Left cardiac atrium (tissue), 4 donors: ENCODE data around the gene TNS3. TPM values are rescaled to one million over a fixed set of nuclear protein-coding genes. Genes with fewer than 3 reads are reported as not detected.

ENCODE experiments used
- ATAC-seq, 2 donors: fragments of 200-7000 bp; cut with Tn5 transposase; one replicate each; pipeline ENCODE4 v1.9.1; 2020; ENCODE audit warnings: mild to moderate bottlenecking in 2 of 2, moderate library complexity in 2 of 2
- DNase-seq: peaks from one replicate; pipeline ENCODE4 v3.0.0-alpha.2; 2020
- intact Hi-C, 2 donors: fragments of 100-400 bp; cut with DNase I; formaldehyde crosslinking; loops; one replicate each; pipeline versions ENCODE4 v1.14.1 to v1.15.1; 2022 to 2023
- total RNA-seq, 2 donors: library from RNA; stranded (reverse); fragmentation: NEBNext Ultra II Directional; extraction: Animal tissue kit (Norgen Biotek cat#: 25700); gene quantifications; one replicate each; pipeline ENCODE4 v1.2.1, GENCODE V29; 2021
- donor health status: DM: no; HTN: yes; CAD: no.
- donor health status: DM: no; HTN: yes; CAD: no; lungs with severe emphysema.
- donor health status: DM: yes; HTN: yes; CAD: no.
- donor health status: Dilated cardiomyopathy.

TNS3 gene
- total RNA-seq, 2 donors from 2014 or later: 51.4 to 66.9 TPM

DNA sequence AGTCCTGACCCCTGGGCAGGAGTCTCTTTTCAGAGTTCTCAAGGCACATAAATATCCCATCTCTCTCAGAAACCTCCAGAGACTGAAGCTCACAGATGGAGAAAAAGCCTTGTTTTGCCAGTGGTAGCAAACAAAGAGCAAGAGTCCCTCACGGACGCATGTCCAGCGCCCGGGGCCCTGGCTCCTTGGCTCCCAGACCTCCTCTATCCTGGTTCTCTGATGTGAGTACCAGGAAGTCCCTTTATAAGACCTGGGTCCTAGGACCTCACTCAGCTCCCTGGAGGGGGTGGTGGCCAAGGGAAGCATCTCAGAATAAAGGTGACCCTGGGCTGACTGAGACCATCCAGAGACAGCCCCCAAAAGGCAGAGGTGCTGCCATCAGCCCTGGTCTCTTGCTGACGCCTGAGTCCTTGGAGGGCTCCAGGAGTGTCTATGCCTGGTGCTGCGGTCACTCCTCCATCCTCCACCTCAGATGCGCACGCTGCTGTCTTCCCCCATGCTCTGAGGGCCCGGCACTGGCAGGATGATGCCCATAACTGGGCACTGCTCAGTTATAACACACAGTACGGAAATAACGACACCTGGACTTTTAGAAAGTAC lies 221.5 kb downstream of the TNS3 start:
- intact Hi-C loops: no loop called here
- ATAC-seq (no peak), DNase-seq (no peak)

DNA sequence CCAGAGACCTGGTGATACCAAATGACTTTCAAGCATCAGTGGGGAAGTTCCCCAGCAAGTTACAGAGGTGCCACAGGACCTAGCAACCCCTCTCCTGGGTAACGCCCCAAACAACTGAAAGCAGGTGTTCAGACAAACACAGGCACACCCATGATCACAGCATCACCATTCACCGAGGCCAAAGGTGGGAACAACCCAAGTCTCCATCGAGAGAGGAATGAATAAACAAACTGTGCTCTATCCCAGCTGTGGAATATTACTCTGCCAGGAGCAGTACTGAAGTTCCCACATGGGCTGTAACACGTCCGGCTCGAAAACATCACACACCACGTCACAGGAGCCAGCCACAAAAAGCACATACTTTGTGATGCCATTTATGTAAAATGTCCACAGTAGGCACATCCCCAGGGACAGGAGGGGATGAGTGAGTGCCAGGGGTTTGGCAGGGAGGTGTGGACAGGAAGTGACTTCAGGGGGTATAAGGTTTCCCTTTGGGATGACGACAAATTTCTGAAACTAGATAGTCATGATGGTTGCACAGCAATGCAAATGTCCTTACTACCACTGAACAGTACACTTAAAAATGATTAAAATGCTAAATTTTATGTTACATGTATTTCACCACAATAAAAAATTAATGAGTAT lies 222.8 kb downstream of the TNS3 start:
- DNase-seq (no peak), ATAC-seq (no peak)
- intact Hi-C loops: no loop called here

DNA sequence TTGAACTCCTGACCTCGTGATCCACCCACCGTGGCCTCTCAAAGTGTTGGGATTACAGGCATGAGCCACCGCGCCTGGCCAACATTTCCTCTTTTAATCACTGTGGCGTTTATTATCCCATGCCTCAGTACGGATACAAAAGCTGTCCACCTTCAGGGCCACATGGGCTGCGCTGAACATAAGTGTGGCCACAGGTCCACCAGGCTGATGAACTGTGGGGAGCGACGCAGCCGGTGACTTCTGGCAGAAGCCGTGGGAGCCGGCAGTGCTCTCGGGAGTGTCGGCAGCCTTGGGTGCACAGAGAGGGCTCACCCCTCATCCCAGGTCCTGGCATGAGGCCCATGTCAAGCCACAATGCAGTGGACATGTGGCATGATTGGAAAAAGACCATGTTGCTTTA lies 223.6 kb downstream of the TNS3 start:
- intact Hi-C loops: no loop called here
- ATAC-seq: no peak
- DNase-seq: no peak

DNA sequence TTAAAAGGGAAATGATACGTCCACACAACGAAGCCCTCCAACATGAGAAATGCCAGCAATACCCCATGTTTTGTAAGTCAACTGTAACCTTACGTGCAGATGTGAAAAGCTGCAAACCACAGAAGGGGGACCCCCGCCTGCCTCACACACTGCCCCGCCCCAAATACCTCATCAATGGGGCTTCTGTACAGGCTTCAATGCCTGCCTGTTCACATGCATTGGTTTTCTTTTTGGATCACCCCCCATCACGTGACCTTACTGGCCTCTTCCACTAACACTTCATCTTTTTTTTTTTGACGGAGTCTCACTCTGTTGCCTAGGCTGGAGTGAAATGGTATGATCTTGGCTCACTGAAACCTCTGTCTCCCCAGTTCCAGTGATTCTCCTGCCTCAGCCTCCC lies 224.0 kb downstream of the TNS3 start:
- intact Hi-C loops: no loop called here
- DNase-seq: no peak
- ATAC-seq: no peak

DNA sequence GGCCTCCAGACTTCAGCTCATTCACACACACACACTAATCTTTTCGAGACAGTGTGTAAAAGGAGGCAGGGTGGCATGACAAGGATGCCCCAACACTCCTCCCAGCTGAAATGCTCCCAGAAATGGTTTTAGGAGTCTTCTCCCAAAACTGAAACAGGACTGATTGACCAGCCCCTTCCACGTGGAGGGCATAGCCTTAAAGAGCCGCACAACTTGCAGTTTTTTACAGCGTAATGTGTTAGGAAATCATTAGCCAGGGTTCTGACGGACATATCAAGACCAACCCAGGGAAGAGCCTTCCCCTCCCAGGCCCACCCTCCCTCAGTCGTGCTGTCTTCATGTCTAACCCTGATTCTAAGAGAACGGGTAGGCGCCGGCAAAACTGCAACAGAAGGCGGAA lies 224.6 kb downstream of the TNS3 start:
- intact Hi-C loops: no loop called here
- no peak for ATAC-seq

DNA sequence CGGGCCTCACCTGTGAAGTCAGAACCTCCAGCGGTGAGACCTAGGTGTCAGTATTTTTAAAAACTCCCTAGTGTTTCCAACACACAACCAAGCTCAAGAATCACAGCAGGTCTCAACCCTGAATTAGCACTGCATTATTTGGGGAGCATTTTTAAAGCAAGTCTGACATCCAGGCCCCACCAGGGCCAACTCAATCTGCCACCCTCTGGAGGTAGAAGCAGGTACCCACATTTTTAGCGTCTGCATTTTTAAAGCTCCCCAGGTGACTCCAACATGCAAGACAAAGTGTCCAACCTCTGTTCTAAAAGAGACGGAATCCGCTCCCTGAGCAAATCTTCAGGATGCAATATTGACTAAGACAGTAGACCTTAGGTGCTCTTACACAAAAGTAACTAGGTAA lies 225.7 kb downstream of the TNS3 start:
- DNase-seq (no peak), ATAC-seq (no peak)
- intact Hi-C loops: no loop called here

More for the DNA sequence above, 224.6 kb downstream of the TNS3 start:
- no peak for DNase-seq

DNA sequence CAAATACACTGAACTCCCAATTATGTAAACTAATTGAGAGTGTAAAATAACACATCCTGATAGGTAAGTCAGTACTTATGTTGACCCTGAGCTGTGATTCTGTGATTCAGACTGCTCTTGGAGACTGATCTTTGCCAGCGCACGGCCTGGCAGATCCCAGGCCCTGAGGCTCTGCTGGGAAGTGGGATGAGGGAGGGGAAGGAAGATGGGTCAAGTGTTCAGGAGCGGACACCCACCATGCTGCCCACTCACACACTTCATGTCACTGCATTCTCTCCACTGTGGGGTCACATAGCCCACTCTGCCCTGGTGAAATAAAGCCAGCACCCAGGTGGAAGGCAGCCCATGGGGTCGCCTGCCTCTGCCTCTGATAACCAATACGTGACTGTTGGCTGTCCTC lies 226.2 kb downstream of the TNS3 start:
- DNase-seq (no peak), ATAC-seq (peak; percentile 32 to 59)
- intact Hi-C loops: no loop called here

DNA sequence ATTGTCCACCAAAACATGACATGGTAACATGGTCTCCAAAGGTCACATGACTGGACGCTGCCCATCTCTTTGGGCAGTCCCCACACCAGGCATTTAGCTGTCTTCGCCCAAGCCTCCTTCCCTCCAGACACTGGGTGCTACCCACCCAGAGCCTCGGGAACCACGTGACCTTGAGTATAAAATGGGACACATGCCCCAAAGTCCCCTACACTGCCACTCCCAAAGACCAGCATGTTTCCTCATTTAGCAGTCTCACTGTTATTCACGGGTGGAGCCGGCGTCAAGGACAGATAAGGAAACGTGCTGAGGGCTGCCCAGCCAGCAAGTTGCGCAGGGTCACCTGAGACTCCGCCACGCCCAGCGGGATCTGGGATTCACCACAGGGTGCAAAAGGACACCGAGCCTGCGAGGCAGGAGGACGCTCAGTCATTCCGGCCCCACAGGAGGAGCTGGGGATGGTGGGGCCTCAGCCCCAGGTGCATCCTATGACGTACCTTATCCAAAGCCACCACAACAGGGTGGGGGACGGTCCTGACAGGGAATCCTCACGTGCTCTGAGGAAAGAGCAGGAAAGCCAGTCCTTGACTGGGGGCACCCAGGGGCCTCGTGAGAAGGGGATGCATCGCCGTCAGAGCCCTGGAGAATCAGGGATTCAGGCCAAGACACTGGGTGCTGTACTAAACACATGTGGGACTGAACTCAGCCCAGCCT lies 226.9 kb downstream of the TNS3 start:
- peak; percentile 56 for DNase-seq
- intact Hi-C loops: no loop called here
- ATAC-seq: peak; percentile 67 to 68

DNA sequence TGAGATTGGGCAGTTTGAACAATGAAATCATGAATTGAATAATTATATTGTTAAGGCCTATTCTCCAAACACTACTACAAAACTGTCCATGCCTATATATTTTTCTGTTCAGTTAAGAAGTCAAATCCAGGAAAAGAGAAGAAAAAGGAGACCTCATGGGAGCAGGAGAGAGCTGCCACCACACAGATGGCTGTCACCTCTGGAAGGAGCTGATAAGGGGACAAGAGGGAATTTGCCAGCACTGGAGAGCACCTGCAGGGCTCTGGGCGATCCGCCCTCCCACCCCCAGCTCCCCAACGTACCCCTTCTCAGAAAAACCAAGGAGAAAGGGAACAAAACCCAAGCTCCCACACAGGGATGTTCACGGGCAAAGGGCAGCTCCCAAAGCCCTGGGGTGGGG lies 227.8 kb downstream of the TNS3 start:
- ATAC-seq (no peak), DNase-seq (no peak)
- intact Hi-C loops: no loop called here

DNA sequence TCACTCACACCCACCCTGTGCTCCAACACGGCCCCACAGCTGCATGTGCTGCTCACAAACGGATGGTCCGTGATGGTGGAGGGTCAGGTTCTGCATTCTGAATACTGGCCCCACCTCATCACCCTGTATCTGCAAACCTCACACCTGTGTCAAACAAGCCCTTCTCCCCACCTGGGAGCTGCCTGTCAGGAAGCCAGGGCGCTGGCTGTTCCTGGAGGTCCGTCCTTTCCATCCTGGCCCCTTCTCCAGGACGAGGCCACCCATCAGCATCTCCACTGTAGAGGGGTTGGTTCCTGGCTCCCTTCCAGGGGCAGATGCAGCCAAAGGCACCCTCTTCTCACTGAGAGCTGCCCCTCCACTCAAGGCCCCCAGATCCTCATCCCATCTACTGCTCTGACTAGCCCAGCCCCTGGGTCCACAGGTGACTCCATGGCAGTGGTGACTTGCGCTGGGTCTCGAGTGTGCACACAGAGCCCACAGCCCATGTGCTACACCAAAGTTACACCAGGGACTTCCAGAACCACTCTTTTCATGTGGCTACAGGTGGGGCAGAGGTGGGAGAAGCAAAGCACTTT lies 229.4 kb downstream of the TNS3 start:
- DNase-seq (no peak), ATAC-seq (no peak)
- intact Hi-C loops: no loop called here

DNA sequence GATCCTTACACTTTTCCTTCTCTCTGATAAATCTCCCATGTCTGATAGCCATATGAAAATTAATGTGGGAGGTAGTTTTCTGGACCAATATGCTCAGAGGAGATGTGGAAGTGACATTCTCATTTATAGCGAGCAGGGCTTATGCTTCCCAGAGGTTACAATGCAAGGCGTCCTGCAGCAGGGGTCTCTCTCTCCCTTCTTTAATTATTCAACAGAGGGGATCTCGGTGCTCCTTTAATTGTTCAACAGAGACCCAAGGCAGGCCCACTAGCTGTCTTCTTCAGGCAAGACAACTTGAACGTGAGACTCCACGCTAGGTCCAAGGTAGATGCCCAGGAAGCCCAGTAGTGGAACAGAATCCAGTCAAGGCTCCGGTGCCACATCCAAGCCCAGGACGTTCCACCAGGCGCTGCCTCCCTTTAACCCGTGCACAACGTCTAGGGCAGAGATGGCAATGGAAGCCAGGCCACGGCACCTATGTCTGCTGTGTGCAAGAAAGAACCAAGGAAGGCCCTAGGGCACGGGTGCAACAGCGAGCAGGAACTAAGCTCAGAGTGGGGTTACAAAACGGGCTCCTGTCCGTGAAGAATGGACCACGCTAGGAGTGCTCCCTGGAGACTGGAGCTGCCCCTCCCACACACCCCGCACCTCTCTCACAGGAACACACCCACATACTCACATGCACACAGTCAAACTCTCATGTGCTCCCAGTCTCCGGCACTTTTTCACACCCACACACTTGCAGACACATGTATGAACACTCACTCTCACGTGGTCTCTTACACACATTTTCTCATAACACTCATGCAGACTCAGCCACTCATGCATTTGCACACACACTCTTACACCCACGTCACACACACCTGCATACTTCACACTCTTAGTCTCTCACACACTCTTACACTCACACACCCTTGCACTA lies 230.4 kb downstream of the TNS3 start:
- intact Hi-C loops: no loop called here
- DNase-seq (no peak), ATAC-seq (peak in 1 of 2 donors; percentile 17)

DNA sequence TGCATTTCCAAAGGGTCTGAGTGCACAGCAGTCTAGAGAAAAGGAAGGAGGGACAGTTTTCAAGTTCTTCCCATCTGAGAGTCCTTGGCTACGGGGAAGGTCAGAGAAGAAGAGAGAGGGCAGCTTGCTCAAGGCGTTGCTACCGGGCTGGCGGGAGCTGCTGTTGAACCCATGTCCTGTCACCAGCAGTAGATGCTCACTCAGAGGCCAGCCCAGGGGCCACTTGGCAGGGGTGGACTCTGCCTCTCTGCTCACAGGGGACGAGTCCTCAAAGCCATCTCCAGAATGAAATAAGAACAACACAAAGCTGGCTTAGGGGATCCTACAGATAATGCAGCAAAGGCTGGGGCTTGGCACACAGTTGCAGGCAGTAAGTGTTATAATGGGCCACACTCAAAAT lies 231.5 kb downstream of the TNS3 start:
- intact Hi-C loops: no loop called here
- DNase-seq (no peak), ATAC-seq (no peak)

DNA sequence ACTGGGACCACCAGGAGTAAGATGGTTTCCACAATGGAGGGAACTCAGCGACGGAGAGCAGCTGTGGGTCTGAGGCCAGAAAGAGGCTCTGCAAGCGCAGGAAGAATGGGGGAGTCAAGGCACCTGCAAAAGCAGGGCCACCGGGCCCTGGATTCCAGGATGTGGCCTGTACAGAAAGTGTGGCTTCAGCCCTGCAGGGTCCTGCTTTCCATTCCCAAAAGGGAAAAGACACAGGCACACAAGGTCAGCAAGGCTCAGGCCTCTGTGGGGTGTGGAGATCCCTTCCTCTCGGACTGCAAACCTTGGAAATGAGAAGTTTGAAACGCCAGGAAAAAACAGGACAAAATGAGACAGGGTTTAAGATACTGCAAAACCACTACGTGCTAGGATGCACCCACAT lies 232.5 kb downstream of the TNS3 start:
- intact Hi-C loops: no loop called here
- DNase-seq (no peak), ATAC-seq (no peak)

DNA sequence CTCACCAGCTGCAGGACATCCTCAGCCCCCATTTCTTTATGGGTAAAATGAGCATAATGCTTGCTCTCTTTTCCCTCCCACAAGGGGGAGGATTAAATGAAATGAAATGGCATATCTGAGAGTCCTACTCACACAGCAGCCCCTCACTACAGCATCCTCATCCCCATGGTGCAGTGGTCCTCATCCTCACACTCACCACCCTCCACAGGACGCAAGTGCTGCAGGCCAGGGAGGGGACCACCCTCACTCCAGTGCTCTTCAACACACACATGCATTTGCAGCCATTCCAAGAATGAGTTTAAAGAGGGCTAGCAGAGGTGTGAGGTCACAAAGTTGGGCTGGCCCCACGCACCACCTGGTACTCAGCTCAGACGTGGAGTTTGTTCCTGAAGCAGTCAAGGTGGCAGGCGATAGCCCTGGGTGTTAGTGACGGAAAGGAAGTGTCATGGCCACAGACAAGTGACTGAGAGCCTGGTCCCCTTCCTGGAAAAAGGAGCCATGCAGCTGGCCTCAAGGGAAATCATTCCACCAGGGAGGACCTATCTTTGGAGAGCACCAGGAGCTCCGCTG lies 234.0 kb downstream of the TNS3 start:
- DNase-seq (no peak), ATAC-seq (no peak)
- intact Hi-C loops: no loop called here

DNA sequence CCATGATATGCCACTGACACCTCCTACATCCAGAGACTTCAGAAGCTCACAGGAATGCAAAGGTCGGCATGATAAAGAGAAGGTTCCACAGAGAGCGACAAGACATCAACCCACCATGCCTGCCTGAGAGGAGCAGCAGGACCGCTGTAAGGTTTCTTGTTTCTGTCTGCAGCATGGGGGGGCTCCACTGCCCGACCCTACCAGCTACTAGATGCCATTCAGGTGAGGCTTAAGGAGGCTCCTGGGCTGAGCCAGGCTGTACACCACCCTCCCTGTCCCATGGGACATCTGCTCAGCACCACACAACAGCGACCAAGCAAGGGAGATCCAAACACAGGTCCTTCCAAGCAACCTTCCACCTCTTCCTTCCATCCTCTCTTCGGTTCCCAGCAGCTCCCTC lies 234.6 kb downstream of the TNS3 start:
- intact Hi-C loops: no loop called here
- no peak for ATAC-seq
- no peak for DNase-seq

DNA sequence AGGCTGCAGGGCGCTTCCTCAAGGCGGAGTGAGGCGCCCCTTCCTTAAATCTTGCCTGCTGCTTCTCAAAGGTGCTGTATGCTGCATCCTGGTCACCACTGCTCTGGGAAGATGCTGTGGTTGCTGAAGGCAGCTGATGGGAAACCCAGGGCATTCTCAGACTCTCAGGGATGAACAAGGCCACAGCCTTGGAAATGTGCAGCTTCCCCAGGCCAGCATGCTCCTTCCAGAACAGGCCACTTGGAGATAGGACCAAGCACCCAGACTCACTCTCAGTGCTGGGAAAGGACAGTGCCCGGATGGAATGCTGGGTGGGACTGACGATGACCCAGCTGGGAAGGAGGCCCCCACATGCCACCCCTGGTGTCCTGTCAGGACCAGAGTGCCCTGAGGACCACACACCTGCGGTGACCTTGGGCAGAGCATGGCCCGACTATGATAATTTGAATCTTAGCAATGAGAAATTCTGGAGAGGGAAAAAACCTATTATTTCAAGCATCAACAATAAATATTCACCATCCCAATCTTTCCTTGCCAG lies 235.5 kb downstream of the TNS3 start:
- DNase-seq (no peak), ATAC-seq (no peak)
- intact Hi-C loops: no loop called here

DNA sequence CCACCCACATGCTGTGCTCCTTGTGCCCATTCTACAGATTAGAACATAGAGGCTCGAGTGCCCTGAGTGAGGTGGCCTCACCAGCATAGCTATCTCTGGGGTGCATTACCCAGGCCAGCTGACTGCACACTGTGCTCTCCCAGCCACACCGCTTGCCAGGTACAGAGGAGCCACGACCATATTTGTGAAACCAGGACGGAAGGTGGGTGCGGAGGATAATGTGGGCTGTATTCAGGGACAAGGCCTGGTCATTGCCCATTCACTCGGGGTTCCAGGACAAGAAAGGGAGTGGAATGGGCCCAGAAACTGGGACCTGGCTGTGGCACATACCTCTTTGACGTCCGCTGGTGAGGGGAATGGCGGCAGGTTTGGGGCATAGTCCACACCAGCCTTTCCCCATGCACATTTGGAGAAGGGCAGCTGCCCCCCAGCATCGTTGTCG lies 236.0 kb downstream of the TNS3 start:
- no peak for ATAC-seq
- intact Hi-C loops: no loop called here
- no peak for DNase-seq

DNA sequence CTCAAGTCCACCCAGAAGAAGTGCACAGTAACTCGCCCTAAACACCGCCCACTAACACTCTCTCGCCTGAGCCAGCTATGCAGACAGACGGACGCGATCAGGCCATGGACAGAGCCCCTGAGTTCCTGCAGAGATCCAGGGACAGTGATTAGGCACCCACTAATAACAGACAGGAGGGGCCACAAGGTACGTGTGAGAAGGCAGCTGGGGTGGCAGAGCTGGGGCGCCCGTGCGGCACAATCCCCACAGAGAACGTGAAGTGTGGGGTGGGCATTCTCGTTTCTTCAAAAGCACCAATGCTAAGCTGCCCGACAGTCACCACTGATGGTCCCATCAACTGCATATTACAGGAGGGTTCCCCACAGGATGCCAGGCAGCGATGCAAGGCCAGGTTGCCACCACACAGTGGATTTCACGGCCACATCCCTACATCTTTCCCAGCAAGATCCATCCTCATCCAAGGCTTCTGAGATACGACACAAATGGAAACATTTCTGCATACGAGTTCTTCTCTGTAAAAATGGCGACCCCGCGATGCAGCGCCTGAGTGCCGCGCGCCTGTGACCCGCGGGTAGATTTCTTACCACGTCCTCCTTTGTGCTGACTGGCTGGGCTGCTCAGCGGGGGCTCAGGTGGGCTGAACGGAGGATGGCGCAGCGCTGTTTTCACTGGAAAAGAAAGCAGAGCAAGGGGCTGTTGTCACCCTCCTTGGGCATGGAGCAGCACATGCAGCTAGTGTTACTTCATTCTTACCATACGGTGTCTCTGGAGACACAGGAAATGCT lies 237.5 kb downstream of the TNS3 start:
- intact Hi-C loops: no loop called here
- ATAC-seq: no peak
- no peak for DNase-seq
